ENCODE data around the gene DCK.
"Not testable (repeated sequence)": the region's sequence is repeated elsewhere in the genome, so short reads cannot be mapped to it uniquely, and the experiment has no call there.

DCK gene

DNA sequence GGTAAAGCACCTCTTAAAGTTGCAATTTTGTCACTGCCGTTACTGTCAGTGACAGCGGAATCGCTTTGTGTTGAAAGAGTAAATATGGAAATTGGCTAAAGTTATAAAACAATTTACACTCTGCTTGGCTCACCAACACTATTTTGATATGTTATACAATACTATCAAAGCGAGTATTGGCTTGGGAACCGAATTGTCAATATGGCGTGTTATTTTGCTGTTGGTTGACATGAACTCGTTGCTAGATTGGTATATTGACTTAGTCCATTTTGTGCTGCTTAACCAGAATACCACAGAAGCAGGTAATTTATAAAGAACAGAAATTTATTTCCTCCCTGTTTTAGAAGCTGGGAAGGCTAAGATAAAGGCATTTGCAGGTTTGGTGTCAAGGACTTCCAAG lies 58.6 kb downstream of the DCK start:
- no peak for DNase-seq (ENCODE audit: low read depth, low spot score)
- no peak overlapping the region for H3K4me3 ChIP-seq (ENCODE audit: low read length)

DNA sequence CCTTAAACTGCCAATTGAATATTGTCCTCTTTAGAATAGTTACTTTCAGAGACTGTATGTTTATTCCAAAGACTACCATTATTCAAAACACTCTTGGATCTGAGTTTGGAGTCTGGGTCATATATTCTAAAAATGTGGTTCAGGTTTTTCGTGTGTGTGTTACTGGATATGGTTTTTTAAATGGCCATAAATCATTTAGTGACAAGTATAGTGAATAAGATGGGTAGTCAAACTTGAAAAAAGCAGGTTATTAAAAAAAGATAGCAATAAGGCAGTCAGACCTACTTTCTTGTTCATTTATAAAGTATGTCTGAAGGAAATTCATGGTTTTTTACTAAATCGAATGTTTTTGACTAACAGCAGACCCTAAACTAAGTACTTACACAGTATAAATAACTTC lies 59.3 kb downstream of the DCK start:
- no peak overlapping the region for H3K4me3 ChIP-seq (ENCODE audit: low read length)

DNA sequence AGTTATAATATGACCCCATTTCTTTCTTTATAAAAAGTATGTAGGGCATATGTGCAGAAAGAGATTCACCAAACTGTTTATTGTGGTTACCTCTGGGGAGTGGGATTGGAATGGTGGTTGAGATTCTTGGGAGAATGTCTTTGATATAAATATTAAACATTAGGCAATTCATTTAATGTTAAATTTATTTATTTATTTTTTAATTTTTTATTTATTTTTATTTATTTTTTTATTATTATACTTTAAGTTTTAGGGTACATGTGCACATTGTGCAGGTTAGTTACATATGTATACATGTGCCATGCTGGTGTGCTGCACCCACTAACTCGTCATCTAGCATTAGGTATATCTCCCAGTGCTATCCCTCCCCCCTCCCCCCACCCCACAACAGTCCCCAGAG lies 60.2 kb downstream of the DCK start:
- H3K4me3 ChIP-seq (ENCODE audit: low read length); DNase-seq (ENCODE audit: low read depth, low spot score): not testable (repeated sequence)

More for the DNA sequence above, 59.3 kb downstream of the DCK start:
- DNase-seq (ENCODE audit: low read depth, low spot score): no peak

GRCh38 chr4:71059573-71059972 lies 66.1 kb downstream of the DCK start:
- not testable (repeated sequence) for DNase-seq (ENCODE audit: low read depth, low spot score); H3K4me3 ChIP-seq (ENCODE audit: low read length)

- H3K4me3 ChIP-seq (ENCODE audit: low read length): no peak overlapping the region
- DNase-seq (ENCODE audit: low read depth, low spot score): no peak
Measured at GRCh38 chr4:71062436-71062835, 69.0 kb downstream of the DCK start.

GRCh38 chr4:71063711-71064110 lies 70.3 kb downstream of the DCK start:
- no peak overlapping the region for H3K4me3 ChIP-seq (ENCODE audit: low read length)
- DNase-seq (ENCODE audit: low read depth, low spot score): no peak

DNA sequence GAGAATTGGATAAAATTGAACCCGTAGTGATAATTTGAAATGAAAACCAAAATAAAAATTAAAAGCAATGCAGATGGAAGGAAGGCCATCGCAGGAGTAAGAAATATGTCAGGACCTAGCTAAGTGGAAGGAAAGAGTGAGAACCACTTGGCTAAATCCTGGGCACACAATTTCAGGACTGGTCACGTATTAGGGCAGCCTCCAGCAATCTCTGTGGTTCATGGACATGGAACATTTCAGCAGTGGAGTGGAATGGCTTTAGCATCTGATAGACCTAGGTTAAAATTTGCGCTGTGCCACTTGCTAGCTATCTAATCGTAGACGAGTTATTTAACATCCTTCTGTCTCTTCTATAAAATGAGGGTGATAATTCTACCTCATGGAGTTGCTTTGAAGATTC lies 71.1 kb downstream of the DCK start:
- DNase-seq (ENCODE audit: low read depth, low spot score): no peak
- H3K4me3 ChIP-seq (ENCODE audit: low read length): no peak overlapping the region

DNA sequence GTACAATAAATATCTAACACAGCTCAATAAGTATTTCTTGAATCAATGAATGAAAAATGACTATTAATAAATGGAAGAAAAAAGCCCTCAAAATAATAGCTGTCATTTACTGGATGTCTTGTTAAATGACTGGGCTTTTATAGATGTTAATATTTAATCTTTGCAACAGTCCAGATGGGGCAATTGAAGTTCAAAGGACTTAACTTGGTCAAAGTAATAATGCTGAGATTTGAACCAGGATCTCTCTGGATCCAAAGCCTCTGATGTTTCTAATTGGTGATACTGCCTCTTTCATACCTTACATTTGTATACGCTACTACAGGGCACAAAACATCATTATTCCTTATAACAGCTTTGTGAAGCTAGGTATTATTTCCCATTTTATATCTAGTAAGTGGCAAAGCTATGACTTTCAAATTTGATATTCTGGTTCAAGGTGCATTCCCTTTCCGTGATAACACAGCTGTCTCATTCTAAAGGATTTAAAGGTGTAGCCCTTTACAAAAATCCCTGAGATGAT lies 72.6 kb downstream of the DCK start:
- no peak for DNase-seq (ENCODE audit: low read depth, low spot score)

DNA sequence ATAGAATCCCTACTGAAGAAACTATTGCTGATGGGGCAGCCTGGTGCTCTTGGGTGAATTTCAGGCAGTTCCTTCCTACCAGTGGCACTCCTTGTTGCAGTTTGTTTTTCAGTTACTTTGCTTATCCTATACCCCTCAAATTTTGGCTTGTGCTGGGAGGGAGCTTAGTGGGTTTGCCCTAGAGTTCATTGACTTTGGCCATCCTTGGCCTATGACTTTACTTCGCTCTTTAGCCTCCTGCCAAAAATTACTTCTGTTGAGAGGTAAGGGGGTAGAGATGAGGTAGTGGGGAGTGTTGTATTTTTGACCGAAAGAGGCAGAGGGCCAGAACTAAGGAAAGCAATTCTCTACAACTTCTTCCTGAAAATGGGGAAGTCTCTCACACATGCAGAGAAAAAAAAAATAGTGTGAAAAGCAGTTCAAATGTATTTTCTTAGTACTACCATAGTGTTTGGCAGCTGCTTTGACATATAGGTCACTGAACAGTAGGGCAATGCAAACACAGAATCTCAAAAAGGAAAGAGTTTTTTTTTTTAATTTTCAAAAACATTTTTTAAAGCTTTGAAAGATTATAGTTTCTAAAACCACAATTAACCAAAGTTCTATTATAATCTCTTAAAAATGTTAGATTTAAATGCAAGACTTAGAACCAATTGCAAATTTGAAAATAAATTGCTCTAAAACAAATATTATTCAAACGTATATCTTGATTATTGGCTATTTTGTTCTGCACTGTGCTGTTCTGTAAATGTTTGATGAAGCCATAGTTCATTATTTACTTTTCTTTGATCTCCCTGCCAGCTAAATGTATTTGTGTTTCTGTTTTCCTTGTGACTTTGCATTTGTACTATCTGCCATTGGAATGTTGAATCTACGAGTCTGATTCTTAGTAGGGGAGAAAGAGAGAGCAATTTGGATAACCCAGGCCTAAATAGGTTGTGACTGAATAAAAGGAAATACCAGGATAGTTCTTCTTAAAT lies 73.6 kb downstream of the DCK start:
- H3K4me3 ChIP-seq (ENCODE audit: low read length): no peak overlapping the region
- DNase-seq (ENCODE audit: low read depth, low spot score): no peak

More for the DNA sequence above, 72.6 kb downstream of the DCK start:
- no peak overlapping the region for H3K4me3 ChIP-seq (ENCODE audit: low read length)

DNA sequence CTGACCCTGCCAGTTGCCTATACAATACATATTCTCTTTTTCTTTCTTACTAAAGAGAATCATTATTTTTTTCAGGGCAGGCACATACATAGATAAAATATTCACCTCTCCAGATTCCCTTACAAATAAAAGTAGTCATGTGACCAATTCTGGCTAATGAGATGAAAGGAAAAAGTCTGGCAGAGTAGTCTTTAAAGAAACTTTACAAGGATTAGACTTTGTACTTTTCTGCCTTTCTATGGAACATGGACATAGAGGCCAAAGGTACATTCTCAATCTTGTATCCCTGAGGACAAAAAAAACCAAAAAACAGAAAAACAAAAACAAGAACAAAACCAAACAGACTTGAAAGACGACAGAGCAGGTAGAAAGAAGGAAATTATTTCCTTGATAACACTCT lies 75.6 kb downstream of the DCK start:
- no peak overlapping the region for H3K4me3 ChIP-seq (ENCODE audit: low read length)
- DNase-seq (ENCODE audit: low read depth, low spot score): no peak

DNA sequence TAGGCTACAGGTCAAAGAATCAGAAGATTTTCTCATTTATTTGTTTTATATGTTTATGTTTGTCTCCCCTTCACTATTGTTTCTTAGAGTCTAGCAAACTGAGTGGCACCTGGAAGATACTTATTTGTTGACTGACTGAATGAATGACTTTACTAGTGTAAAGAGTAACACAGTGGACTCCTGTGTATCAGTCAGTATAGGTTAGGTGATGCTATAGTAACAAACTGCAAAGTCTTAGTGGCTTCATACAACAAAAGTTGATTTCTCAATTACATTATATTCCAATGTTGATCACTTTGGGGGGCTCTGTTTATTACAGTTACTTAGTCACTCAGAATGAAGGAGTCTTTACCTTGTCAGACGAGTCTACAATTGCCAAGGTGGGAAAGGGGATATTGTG lies 76.6 kb downstream of the DCK start:
- H3K4me3 ChIP-seq (ENCODE audit: low read length): no peak overlapping the region
- DNase-seq (ENCODE audit: low read depth, low spot score): no peak

- no peak overlapping the region for H3K4me3 ChIP-seq (ENCODE audit: low read length)
- DNase-seq (ENCODE audit: low read depth, low spot score): no peak
Measured at GRCh38 chr4:71074452-71075299, 81.2 kb downstream of the DCK start.
